Measurements from ENCODE around the gene CNTNAP2. TPM values are rescaled to one million over a fixed set of nuclear protein-coding genes. Genes with fewer than 3 reads are reported as not detected.

CNTNAP2 gene
- total RNA-seq, 1 experiment from 2014 or later: 64.5 TPM

GRCh38 chr7:148031019-148031418, 1914.4 kb downstream of the CNTNAP2 start:
- Histone ChIP-seq H2AFZ (ENCODE audit: low read length) (no peak overlapping the region), H3K14ac (ENCODE audit: insufficient read depth, low read length) (no peak overlapping the region), H4K91ac (ENCODE audit: insufficient read length, low read depth, low read length) (no peak overlapping the region), H3K79me1 (ENCODE audit: insufficient read depth, low read depth, low read length, poor library complexity, severe bottlenecking) (no peaks in the 10 kb centered on the region), H3K79me2 (ENCODE audit: insufficient read depth, low read length) (no peaks in the 10 kb centered on the region), H3K9me3 (ENCODE audit: control insufficient read depth, low read depth, low read length) (no peaks in the 10 kb centered on the region), H3K27me3 (ENCODE audit: insufficient read depth, low read length) (peaks cover 16% of the 10 kb centered on the region), H2BK12ac (ENCODE audit: insufficient read length, low read depth, low read length) (no peak overlapping the region), H2AK5ac (ENCODE audit: insufficient read length, low read length) (no peak overlapping the region), H3T11ph (ENCODE audit: low read length) (no peak overlapping the region), H3K56ac (ENCODE audit: insufficient read length, low read depth, low read length) (no peak overlapping the region), H2BK5ac (ENCODE audit: insufficient read length, low read length) (no peak overlapping the region), H3K9ac (ENCODE audit: extremely low read depth, insufficient read length, low read length) (no peak overlapping the region), H4K5ac (ENCODE audit: insufficient read length, low read depth, low read length) (no peak overlapping the region), H3K23ac (ENCODE audit: insufficient read length, low read depth, low read length) (no peak overlapping the region), H2BK15ac (ENCODE audit: low read depth, low read length) (no peak overlapping the region), H2BK120ac (ENCODE audit: low read depth, low read length, poor library complexity, severe bottlenecking) (no peak overlapping the region), H4K20me1 (ENCODE audit: control insufficient read depth, insufficient read depth, insufficient read length) (no peaks in the 10 kb centered on the region), H3K23me2 (ENCODE audit: insufficient read length, low read depth, low read length, poor library complexity, severe bottlenecking) (no peaks in the 10 kb centered on the region), H2BK20ac (ENCODE audit: low read depth, low read length, poor library complexity, severe bottlenecking) (no peak overlapping the region), H3K4me2 (ENCODE audit: insufficient read depth, insufficient read length, low read length) (no peak overlapping the region), H3K4ac (ENCODE audit: low read depth, low read length) (no peak overlapping the region), H3K18ac (ENCODE audit: insufficient read length, low read depth, low read length) (no peak overlapping the region), H3K27ac (ENCODE audit: insufficient read length, low read depth, low read length) (no peak overlapping the region), H4K8ac (replicated peaks; ENCODE audit: insufficient read length, low read depth, low read length) (no peak overlapping the region), H3K4me1 (ENCODE audit: insufficient read depth, low read length) (no peaks in the 10 kb centered on the region)
- WGBS (ENCODE audit: extremely low coverage, insufficient read length, low lambda C conversion rate): no CpG with 5 or more reads among the region's 2 CpGs
- Mint-ChIP-seq H3K36me3 (ENCODE audit: insufficient read depth in 1 of 3, low read depth in 3 of 3) (no peaks in the 10 kb centered on the region), H3K4me1 (peaks cover 15 to 24% of the 10 kb centered on the region in 2 experiments), H3K9me3 (no peaks in the 10 kb centered on the region; a peak in 1 of 5 replicates), H3K4me3 (no peak overlapping the region), H3K27me3 (ENCODE audit: low read depth) (peaks cover 95% of the 10 kb centered on the region), H3K27ac (no peak overlapping the region)
- no peak for TF ChIP-seq CTCF (conservative IDR thresholded peaks at IDR 0.05)
- DNase-seq: no peak
